Smooth muscle cell of the brain vasculature (primary cell): ENCODE data around the gene SH3PXD2A.
"Not testable (repeated sequence)": the region's sequence is repeated elsewhere in the genome, so short reads cannot be mapped to it uniquely, and the experiment has no call there.

Source experiments
- DNase-seq: peaks from one replicate; pipeline ENCODE4 v3.0.0-alpha.2; 2012; ENCODE audit warnings: low read depth, low spot score

SH3PXD2A gene

DNA sequence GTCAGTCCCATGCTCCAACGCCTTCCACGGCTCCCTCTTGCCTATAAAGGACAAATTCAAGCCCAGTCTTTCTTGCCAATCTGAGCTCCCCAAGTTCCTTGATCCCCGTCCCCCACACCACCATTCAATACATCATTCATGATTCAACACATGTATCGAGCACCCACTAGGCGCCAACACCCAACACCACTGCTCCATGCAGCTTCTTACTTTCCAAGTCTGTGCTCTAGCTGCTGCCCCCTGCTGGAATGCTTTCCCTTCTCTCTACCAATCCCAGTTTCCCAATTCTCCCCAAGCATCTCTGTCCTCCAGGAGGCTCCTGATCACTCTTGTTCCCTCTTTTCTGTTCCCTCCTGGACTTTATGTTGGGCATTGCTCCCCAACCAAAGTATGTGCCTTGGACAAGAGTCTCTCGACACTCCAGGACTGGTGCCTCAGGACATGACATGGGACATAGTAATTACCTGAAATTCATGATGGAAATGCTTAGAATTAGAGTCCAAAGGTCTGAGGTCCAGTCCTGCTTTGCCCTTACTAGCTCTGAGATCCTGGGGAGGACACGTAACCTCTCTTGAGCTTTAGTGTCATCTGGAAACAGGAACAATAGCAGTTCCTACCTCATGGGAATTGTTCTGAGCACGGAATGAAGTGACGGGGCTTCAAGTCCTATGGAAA is 189.2 kb downstream of the SH3PXD2A start:
- no peak for DNase-seq

DNA sequence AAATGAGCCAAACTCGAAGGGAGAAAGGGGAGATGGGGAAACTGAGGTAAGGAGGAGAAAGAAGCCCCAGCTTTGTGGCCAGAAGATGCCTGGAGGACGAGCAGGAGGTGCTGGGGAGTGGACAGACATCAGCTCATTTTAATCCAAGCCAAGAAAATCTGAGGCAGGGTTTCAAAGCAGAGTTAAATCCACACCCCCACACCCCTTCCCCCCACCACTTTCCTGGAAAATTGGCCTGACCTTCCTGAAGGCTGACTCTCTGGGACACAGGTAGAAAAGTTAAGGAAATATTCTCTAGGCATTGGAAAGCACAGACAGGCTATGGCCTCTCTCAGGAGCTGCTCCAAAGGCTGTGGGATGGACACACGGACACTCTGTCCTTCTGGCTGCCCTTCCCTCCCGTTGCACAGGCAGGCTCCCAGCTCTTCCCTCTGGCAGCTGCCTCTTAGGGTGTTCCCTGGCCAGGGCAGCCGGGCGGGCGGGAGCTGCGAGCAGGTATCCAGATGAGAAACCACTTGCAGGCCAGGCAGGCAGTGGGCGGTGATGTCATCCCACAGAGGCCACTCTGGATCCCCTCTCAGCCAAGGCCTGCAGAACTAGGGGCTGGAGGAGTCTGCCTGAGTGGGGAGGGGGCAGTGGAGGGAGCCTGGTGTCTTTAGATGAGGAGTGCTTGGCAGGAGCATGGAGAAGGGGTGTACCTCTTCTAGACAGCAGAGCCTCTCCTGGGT is 190.1 kb downstream of the SH3PXD2A start:
- no peak for DNase-seq

DNA sequence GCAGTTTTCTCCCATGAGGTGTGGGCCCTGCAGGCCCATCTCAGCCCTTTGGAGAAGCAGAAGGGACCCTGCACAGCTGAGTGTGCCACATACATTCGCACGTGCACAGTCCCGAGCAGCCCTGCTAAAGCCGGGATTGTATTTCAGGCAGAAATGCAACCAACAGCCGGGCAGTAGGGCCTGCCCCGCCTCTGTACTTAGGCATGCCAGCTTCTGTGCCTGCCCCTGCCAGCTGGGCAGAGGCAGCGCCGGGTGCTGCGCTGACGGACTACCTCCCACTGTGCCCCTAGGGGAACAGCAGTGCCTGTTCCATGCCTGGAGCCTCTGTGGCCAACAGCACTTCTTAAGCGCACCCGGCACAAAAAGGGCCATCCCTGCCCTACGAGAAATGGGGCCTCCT is 191.6 kb downstream of the SH3PXD2A start:
- no peak for DNase-seq

- no peak for DNase-seq
Measured at GRCh38 chr10:103663236-103663635, 192.1 kb downstream of the SH3PXD2A start.

DNA sequence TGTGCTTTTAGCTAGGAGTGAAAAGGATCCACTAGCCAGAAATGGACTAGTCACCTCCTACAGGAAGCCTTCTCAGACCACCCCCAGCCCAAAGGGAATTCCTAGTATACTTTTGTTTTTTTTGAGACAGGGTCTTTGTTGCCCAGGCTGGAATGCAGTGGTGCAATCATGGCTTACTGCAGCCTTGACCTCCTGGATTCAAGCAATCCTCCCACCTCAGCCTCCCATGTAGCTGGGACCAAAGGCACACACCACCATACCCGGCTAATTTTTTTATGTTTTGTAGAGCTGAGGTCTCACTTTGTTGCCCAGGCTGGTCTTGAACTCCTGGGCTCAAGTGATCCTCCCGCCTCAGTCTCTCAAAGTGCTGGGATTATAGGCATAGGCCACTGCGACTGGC is 192.7 kb downstream of the SH3PXD2A start:
- not testable (repeated sequence) for DNase-seq

- DNase-seq = peak; percentile 90
Measured at GRCh38 chr10:103661198-103661950, 194.0 kb downstream of the SH3PXD2A start.

GRCh38 chr10:103660364-103661197 is 194.8 kb downstream of the SH3PXD2A start:
- DNase-seq = no peak

DNA sequence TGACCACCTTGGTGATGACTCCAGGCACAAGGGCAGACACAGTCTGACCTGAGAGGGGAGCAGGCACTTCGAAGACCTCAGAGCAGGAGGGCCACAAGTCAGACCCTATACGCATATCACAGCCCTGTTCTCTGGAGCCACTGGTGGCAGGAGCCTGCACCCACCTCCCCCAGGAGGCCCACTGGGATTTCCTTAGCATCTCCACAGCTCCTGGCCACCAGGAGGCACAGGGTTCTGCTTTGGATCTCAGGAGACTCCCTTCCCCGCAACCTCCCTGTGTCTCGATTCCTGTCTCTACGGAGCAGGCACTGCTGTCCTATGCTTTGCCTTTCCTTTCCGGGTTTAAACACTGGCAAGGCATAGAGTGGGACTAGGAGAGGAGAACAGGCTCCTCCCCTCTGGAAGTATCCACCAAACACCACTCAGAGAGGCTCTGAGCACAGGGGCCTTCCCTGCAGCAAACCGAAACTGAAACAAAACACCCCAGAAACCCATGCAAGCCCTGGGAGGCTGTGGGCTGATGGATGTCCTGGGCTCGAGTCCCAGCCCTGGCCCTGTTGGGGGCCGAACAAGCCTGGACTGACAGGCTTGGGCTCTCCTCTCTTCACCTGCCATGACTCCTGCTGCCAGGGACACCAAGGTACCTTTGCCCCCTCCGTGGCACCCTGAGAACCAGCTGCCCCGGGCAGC is 195.6 kb downstream of the SH3PXD2A start:
- peak; percentile 89 for DNase-seq

GRCh38 chr10:103658049-103658577 is 197.3 kb downstream of the SH3PXD2A start:
- DNase-seq = no peak

- no peak for DNase-seq
Measured at GRCh38 chr10:103657061-103657591, 198.2 kb downstream of the SH3PXD2A start.

DNA sequence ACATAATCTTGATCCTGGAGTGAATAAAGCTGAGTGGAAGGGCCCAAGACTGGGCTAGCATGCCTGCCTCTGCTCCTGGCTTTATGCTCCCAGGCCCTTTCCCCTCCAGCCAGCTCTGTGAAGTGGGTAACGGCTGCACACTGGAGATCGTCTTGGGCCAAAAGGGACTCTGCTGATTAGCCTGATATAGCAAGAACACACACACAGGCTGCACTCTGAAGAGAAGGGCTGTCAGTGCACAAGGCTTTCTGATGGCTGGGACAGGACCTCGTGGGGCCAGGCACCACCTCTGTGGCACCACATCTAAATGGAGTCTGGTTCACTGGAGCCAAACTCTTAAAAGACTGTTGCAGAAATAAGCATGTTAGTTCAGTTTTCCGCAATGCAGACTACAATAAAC is 200.5 kb downstream of the SH3PXD2A start:
- DNase-seq = no peak

DNA sequence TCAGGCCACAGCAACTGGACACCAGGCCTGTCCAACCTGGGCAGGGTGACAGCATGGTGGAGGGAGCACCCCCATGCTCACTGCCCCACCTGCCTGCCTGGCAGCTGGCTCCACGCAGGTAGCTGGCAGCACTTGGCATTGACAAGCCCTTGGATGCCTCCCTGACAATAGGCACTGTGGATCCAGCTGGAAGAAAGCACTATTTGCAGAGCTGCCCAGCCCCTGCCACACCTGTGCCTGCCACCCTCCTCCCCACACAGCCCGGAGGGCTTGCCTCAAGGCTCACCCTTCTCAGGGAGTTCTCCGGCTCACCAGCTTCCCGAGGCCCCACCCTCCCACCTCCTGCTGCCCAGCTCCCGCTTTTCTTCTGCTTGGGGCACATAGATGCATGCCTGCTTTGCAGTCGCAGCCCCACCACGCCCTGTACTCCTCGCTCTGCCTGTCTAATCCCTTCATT is 201.8 kb downstream of the SH3PXD2A start:
- no peak for DNase-seq

DNA sequence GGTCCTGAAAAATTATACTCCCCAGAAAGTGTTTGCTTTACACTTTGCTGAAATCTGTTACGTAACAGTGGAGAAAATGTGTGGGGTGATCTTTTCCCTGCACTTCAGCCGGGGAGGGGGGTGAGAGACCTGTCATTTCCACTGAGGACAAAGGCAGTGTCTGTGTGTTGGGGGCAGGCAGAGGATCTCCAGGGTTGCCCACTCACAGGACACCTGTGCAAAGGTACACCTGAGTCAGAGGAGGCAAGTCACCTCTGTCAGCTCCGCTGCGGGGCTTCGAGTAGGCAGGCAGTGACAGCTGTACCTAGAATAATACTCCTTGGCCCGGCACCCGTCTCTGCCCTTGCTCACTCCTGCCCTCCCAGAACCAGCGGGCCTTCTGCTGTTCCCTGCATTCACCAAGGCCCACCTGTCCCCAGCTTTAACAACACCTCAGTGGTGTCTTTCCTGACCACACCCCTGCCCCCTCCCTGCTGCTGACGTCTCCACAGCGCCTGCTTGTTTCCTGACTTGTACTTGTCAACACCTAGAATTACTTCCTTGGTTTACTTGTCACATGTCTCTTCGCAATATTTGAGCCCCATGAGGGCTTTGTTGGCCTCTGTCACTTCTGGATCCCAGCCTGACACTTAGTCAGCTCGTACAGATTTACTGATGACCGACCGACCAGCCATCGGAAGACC is 202.6 kb downstream of the SH3PXD2A start:
- DNase-seq = no peak

GRCh38 chr10:103651783-103652476 is 203.4 kb downstream of the SH3PXD2A start:
- no peak for DNase-seq

DNA sequence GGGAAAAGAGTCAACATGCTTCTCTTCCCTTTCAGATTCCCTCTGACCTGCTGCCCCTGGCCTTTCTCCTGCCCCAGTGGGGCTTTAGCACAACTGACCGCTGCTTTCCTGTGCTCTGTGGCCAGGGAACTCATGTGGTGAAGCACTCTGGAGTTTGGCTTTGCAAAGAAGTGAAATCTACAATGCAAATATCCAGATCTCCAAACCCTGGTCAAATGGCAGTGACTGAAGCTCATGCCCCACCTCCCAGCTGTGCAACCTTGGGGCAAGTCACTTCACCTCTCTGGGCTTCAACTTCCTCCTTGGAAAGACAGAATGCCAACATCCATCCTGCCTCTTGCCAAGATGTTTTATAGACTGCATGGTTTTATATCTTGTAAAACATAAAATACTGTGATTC is 204.0 kb downstream of the SH3PXD2A start:
- no peak for DNase-seq

DNA sequence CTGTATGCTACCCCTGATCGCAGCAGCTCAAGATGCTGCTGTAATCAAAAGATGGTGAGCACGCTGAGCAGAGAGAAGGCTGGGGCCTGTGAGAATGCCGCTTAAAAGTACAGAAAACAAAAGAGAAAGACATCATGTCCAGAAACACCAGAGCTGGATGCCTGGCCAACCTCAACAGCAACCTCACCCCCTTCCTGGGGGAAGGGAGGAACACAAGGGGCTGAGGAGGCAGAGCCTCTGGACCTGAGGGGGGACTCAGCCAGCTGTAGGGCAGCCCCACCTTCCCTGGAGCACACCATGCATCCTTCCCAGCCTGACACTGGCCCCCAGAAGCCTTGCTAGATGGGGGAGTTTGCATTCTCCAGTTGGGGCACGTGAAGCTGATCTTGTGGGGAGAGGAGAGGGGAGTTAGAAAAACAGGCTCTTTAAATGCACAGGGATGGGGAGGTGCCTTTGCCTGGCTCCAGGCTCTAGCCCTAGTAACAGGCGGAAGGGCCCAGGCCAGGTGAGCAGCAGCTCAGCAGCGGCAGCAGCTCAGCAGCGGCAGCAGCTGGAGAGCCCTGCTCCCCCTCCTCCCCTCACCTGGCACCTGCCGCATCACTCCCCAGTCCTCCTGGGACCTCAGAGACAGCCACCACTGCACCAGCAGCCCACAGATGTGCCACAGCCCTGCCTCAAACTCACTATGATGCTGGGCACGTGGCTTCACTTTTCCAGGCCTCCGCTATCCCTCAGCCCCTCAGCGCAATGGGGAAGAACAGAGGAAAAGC is 205.5 kb downstream of the SH3PXD2A start:
- DNase-seq = no peak

DNA sequence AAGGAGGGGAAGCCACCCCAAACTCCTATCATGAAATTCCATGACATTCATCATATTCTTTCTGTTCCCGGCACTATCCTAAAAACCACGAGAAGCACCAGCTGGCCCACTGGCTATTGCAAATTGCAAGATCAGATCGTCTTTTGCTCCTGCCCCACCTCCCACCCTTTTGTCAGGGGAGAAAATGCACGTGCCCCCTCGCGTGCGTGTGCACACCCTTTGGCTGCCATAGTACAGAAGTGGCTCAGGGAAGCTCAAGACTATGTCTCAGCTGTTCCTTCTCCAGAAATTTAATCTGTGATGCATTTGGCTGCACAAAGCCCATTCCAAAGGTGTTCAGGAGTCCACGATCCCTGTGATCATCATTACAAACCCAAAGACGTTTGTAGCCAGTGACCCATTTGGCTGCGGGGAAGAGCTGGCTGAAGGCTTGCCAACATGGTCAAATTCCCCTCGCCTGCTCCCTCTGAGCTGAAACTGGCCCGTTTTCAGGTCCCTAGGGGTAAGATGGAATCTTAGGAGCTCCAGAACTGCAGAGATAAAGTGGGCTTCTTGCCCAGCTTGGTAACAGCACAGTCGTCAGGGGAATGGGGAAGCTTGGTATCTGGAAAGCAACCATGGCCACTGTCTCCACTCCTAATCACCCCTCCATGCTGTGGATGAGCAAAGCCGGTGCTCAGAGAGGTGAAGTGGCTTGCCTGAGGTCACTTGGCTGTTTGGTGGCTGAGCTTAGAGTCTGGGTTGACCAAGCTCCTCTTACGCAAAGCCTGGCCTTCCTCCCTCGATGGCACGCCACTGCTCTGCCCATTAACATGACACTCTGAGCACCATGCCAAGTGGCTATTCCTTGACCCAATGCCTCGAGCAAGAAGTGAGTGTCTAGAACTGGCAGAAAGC is 206.5 kb downstream of the SH3PXD2A start:
- no peak for DNase-seq
